COLO668 (cell line): Measurements from ENCODE around the gene RNASE12.
"Not testable (repeated sequence)": the region's sequence is repeated elsewhere in the genome, so short reads cannot be mapped to it uniquely, and the experiment has no call there.

Experiments used
- DNase-seq: peaks from one replicate; lab custom pipeline; 2025; ENCODE audit not compliant: unreplicated experiment; lab: John Stamatoyannopoulos, UW

RNASE12 gene

DNA sequence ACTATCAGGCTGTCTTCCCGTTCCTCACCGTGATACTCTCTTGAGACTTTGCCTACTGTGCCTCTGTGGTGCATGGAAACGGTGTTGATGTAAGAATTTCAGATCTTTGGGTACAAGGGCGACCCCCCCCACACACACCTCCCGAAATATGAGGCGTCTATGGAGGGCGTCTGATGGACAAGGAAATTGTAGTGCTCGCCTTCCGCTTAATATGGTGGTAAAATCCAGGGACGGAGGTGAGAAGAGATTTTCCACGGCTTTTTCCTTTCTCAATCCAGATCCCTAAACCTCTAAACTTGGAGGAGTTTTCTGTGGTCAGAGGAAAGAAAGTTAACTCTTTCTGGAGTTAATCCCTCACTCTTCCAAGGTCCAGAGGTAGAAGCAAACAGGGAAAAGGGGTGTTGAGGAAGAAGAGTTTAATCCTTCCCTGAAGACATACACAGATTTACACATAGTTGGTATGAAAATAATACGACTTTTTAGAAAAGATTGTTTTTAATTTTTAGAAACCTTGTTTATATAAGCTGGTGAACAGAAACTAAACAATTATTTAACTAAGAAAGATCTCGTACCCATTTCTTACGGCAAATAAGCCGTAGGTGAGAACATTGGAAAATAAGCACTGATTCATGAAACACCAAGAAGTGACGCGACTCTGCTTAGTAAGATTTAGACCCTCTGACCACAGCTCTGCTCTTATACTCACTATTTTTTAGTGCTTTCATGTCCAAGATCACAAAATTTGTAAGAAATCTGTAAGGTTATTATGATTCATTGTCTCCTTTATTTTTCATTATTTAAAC, 23.1 kb upstream of the RNASE12 start:
- DNase-seq = no peak

DNA sequence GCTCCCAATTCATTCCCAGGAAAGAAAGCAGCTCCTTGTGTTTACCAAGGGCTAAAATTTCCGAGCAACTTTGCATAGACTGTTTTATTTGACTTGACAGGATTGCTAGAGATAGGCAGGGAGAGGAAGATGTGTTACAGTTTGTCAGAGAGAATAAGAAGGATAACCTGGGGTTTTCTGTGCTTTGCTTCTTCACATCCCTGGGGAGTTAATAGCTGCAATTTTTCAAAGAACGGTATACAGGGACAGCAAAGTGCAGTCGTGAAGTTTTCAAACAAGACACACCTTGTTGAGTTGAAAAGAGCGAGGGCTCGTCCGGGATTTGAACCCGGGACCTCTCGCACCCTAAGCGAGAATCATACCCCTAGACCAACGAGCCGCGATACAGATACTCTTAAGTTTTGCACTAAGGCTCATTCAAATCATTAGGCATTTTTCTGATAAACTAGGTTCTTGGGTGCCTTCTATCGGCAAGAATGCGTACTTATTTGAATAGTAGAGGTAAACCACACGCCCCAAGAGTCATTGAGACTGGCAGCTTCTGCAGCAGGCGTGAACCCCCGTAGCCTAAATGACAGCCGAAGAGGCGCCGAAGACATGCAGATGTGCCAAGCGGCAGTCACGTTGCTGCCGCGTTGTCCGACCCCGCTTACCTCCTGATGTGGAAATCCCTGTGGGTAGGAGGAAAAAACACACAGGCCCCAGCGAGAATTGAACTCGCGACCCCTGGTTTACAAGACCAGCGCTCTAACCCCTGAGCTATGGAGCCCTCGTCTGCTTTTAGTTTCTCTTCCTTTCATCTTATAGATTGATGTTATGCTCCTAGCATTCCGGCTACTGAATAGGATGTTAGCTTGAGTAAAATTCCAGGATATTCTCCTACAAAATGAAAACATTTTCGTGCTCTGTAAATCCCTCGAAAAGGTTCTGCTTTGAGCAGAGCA, 22.2 kb upstream of the RNASE12 start:
- DNase-seq = peak; percentile 86

DNA sequence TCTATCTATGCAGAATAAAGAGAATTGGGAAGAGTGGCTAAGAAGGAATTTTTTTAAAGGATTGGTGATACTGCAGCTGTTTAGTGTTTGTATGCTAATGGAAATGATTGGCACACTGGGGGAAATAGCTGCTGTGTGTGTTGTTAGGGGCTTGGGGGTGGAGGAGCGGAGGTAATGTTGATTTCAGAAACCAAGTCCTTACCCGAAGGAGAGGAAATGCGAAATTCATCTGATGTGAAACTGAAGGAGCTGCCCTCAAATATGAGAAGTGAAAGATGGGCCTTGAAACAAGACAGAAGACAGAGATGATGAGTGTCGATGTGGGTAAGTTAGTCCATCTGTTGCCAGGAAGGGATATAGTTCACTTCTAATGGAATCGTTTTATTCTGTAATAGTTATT, 21.2 kb upstream of the RNASE12 start:
- DNase-seq = no peak

DNA sequence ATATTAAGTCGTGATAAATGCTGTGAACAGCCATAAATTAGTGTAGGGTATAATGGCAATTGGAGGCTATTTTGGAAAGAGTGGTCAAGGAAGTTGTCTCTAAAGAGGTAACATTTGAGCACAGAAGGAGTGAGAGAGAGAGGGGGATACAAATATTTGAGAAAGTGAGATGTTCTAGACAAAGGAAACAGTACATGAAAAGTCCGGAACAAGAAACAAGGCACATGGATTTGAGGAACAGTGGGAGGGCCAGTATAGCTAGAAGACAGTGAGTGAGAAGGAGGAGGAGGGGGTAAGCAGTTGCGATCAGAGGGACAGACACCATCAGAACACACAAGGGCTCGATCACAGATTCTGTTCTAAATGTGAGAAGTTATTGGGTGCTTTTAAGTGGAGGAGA, 20.1 kb upstream of the RNASE12 start:
- DNase-seq = no peak

DNA sequence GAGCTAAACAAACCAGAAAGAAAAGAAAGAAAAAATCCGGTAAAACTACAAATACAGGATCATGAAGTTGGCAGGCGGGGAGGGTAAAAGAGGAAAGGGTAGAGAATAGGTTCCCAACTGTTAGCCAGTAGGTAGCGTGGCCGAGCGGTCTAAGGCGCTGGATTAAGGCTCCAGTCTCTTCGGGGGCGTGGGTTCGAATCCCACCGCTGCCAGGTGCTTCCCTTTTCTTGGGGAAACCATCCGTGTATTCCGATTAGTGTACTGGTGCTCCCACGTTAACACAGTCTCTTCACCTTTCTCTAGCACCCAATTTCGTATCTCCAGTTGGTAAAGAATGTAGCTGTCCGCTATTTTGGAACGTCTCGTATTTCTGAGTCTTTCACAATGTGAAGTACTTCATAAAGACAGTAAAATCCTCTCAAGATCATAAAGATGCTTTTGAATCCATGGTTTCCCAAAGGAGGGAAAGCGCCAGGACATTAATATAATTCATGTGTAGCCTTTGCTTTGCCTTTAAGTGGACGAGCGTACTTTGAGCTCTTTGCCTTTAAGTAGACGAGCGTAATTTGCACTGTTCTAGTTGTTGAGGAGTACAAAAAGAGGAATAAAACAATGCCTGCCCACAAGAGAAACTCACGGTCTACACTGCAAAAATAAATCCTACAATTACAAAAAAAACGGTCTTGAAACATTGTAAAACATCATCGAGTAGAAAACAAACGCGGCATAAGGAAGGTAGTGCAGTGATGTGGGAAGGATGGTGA, 19.0 kb upstream of the RNASE12 start:
- peak; percentile 75 for DNase-seq

DNA sequence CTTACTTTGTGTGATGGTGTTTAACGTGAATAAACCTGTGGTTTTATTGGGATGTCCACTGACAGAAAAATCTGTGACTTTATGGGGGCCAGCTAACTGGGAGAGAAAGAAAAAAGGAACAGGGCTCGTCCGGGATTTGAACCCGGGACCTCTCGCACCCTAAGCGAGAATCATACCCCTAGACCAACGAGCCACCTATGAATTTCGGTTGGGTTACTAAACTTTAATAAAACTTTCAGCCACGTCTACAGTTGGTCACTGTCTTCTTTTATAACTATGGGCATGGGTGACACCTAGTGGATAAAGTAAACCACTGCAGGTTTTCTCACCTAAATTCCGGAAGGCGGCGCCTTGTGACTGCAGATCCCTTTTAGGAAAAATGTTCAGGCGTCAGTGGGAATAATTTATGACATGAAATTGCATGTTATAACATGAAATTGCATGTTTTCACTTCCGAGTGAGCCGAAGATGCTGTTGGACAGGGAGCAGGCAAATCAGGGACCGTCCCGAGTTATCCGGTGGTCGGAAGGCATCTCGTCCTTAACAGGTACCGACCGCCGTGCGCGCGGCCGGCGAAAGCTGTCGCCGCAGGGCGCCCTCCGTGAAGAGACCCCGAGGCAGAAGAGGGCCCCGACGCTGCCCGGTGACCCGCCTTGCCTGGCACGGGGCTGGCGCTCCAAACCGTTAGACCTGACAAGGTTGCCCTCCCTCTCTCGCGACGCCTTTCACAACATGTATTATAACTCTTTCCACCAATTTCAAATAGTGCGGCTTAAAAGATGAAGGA, 18.2 kb upstream of the RNASE12 start:
- DNase-seq = peak; percentile 64

DNA sequence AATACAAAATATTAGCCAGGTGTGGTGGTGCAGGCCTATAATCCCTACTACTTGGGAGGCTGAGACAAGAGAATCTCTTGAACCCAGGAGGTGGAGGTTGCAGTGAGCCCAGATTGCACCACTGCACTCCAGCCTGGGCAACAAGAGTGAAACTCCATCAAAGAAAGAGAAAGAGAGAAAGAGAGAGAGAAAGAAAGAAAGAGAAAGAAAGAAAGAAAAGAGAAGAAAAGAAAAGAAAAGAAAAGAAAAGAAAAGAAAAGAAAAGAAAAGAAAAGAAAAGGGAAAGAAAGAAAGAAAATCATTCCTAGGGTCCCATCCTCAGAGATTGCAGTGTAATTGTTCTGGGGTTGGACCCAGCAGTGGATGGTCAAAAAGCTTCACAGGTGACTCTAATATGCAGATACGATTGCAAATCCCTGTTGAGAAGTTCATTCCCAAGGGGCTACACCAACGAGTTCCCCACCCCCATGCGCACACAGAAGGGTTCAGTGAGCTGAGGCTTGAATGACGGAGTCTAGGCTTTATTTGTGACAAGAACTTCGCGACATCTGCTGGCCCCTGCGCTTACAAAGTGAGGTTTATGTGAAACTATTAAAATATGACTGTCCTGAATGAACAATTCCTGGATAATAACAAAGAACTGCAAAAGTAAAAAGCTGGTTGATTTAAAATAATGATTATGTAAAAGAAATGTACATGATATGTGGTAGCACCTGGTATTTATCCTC, 17.4 kb upstream of the RNASE12 start:
- DNase-seq = no peak

DNA sequence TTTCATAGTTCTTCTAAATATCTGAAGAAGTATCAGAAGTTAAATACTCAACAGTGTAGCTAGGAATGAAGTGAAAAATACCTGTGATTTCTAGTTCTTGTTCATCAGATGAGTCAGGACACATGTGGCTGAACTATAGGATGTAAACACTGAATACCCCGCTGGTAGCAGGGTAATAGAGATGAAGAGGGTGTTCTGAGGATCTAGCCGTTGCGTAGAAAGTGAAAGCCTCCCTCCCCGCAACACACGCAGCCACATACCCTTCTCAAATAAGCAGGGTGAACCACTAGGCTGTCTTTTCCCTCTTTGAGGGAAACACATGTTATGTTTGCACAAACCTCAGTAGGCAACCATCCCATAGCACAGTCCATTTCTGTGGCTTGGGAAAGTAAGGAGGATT, 16.4 kb upstream of the RNASE12 start:
- DNase-seq = no peak

DNA sequence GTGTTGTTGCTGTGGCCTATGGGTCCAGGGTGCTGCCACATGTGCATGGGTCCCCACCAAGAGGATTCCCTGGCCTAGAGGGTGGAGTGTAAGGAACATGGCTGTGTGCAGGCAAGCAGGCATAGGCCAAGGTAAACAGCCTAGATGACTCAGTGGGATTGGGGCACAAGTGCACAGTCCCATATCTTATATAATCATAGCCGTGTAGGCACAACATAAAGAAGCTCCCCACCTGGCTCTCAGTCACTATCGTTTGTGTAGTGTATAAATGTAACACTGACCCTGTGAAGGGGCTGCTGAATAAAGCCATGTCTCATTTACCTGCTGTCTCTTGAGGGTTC, 15.7 kb upstream of the RNASE12 start:
- no peak for DNase-seq

DNA sequence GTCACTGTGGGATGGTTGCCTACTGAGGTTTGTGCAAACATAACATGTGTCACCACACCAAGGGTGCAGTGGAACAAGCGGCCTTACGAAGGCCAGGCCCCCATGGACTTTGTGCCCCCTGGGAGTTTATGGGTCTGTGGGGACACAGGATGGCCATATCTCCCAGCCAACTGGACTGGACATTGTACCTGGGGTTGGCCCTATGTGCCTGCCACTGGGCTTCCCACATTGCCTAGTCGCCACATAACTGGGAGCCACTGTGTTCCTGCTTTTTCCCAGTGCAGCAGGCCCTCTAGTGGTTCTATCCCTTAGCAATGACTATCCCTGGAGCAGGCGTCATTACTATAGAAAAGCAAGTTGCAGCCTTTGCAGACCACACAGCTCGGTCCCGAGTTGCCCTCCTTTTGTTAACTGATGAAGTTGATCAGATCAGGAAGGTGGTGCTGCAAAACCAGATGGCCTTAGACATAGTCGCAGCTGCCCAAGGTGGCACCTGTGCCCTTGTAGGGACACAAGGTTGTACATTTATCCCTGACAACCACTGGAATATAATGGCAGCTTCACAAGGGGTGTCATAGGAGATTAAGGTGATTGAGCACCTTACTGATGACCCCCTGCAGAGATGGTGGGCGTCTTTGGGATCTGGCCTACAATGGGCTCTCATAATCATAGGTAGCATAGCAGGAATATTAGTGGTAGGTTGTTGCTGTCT, 15.2 kb upstream of the RNASE12 start:
- DNase-seq = peak; percentile 13

DNA sequence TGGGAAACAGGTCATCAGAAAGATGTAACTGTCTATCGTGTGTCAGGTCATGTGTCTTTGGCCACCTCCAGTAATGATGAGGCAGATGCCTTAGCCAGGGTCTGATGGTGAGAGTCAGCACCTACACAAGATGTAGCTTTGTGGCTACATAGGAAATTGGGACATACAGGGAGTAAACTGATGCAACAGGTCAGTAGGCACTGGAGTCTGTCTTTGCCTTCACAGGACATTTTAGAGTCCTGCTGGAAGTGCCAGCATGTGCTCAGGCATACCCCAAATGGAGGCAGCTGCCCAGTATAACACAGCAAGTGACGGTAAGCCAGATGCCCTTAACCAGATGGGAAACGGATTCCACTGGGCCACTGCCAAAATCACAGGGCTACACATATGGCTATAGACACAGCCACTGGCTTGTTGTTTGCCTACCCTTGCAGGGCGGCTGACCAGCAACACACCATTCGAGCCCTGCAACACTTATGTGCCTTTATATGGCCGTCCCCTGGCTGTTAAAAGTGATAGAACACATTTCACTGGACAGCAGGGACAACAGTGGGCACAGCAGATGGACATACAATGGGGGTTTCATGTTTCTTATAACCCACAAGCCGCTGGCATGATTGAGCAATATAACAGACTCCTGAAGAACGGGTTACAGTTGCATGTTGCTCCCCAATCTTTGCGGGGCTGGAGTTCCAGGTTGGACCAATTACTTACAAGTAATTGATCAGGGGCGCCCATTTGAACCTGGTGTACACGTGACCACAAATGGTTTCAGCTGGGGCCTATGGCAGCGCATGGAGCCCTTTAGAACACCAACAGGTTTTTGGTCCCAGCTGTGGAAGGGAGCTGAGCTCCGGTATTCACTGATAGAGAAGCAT, 12.9 kb upstream of the RNASE12 start:
- DNase-seq = no peak

DNA sequence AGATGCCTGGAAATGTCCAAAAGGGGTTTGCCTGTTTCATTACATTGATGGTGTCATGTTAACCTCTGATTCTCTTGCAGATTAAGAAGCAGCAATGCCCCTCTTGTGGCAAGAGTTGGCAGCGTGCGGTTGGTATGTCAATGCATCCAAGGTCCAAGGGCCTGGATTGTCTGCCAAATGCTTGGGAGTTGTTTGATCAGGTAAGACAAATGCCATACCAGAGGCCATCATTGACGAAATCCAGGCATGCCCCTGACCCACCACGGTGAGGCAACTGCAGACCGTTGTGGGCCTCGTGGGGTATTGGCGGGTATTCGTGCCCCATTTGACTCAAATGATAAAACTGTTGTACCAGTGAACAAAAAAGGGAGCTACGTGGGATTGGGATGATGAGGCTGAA, 11.4 kb upstream of the RNASE12 start:
- DNase-seq = no peak

DNA sequence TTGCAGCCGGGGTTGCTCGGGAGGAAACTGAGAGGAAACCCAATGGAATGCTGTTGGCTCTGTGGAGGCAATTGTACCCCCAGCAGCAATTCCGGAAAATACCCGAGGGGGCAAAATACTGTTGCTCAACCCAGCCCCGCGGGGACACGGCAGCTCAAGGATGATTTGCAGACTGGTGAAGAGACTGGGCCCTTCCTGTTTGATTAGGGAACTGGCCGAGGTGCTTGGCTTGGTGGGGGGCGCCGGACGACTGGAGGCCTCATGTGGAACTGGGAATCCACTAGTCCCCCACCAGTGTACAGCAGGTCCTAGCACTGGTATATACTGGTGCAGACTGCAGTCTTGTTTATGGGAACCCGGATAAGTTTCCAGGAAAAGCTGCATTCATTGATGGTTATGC, 10.3 kb upstream of the RNASE12 start:
- no peak for DNase-seq

DNA sequence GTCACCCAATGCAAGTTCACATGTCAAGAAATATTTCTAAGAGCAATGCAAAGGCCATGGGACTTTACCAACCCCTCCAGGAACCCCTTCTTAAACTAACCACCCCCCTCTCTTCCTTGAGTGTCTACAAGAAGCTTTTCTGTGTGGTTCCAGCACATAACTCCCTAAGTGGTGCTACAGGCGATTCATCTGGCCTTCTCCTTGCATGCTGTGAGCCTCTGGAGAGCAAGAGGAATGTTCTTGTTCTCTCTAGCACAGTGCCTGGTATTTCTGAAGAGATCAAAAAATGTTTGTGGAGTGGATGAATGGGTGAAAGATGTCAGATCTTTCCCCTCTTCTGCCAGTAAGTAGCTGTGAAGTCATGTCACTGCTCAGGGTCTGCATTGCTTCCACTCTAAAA, 5.9 kb upstream of the RNASE12 start:
- no peak for DNase-seq

DNA sequence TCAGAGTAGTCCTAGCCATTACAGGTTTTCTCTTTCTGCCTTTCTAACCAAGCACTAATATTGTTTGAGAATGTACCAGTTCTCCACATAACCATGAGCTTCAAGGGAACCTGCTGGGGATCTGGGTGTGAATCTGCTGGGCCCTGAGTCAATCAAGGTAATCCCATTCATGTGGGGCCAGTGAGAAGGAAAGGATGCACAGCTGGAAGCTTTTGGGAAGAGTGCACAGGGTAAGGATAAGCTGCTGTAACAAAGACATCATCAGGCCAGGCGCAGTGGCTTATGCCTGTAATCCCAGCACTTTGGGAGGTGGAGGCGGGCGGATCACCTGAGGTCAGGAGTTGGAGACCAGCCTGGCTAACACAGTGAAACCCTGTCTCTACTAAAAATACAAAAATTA, 4.5 kb upstream of the RNASE12 start:
- DNase-seq = not testable (repeated sequence)

DNA sequence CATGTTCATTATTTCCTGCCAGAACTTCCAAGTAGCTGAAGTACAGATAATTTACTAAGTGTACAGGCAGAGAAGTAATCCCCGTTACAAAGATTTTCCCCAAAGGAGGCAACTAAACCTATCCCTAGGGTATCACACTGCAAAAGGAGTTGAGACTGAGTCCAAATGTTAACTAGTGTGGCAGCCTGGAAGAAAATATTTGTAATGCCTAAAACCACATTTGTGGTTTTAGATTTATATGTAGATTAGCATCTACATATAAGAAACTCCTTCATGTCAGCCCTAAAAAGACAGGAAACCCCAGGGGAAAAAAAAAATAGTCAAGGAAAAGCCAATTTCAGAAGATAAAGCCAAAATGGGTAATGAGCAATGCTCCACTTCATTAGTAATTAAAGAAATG, 1.4 kb upstream of the RNASE12 start:
- DNase-seq = no peak

DNA sequence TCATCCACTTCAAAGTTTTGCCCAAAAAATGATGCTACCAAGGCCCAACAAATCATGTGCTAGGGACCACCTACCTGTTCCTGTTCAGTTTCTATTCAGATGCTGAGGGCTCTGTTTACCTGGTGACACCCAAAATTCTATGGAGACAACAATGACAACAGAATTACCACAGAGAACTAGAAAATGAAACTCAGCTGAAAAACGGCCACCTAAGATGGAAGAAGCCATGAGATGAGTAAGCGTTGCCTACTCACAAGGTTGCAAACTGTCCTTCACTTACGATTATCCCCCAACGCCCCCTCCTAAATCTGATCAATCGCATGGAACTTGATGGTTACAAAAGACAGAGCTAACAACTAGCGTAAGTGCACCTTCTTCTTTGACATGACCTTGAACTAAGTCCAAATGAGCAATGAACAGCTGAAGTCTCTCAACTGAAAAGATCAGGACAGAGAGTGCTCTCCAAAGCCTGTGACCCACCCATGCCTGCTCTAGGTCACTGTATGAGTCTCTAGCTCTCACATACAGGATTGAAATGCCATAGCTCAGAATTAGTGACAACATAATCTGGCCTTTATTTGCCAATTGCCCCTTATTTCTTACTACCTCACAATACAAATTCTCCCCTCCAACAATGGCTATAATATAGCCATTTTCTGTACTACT, 3.6 kb downstream of the RNASE12 start, which contains the start of gene RNASE11:
Gene RNASE11, minus strand, starts transcription at position 513 of the 666 bp plus-strand sequence.
- DNase-seq = no peak

DNA sequence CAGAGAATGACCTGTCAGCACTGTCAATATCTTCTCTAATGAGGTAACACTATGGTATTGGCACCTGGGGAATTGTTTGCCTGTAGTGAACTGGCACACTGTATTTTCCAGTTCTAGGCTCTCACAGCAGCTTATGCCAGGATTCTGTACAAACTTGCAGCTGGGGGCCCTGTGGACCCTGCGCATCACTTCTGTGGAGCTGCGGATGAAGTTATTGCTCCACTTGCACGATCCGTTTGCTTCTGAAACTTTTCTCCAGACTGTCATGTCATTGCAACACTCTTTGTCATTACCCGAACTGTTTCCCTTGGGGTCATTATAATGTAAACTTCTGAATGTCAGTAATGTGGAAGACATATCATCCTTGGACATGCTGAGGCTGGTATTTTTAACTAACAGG, 7.3 kb downstream of the RNASE12 start:
- no peak for DNase-seq
